ENCODE data around the gene LGR6. TPM values are rescaled to one million over a fixed set of nuclear protein-coding genes. Genes with fewer than 3 reads are reported as not detected.
A peak's percentile ranks its signal among the peaks of the same experiment; 100 is the strongest.
"Not testable (repeated sequence)": the region's sequence is repeated elsewhere in the genome, so short reads cannot be mapped to it uniquely, and the experiment has no call there.

The LGR6 gene
- total RNA-seq, 2 experiments from 2014 or later, result 0.09 to 0.14 TPM

DNA sequence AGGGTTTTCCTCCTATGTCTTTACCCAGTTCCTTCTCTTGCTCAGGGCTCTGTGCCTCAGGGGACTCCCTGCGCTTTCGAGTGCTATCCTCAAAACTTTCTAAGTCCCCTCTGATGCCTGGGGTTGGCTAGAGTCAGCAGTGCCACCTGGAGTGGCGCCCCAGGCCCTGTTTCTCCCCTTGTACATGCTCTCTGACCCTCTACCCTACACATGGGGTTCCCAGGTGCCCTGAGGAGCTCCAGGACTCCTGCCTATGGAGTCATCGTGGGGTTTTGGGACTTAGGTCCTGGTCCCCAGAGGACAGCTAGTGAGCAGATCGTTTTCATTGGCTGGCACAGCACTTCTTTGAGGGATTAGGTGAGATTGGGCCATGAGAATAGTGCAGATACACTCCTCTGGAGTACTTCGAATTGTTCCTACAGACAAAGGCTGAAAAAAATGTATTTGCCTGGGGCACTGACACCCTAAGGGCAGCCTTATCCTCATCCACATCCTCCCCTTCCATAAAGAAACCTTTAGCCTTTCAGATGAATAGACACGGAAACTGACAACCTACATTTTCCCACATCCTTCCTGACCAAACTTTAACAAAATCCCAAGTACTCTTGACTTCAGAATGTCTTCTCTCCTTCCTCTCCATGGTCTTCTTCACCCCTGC lies 41.5 kb downstream of the LGR6 start:
- POLR2A ChIA-PET, result no interaction called here
- DNase-seq (no peak), ATAC-seq (no peak)
- Mint-ChIP-seq H3K4me1 (peaks cover 2% of the 10 kb centered on the region), H3K27ac (no peak overlapping the region), H3K36me3 (ENCODE audit: low read depth) (no peaks in the 10 kb centered on the region), H3K27me3 (peaks cover 10% of the 10 kb centered on the region), H3K9me3 (ENCODE audit: low read depth) (no peaks in the 10 kb centered on the region), H3K4me3 (no peak overlapping the region)
- CTCF ChIA-PET, result interaction anchor here (0.6 to 2.8 kb wide), 4 partner anchors 8 to 483 kb away, joined by 3 to 11 read pairs (median 3); no protein-coding TSS in a partner anchor
- intact Hi-C loops (cut with DNase I, micrococcal nuclease), result no loop called here

DNA sequence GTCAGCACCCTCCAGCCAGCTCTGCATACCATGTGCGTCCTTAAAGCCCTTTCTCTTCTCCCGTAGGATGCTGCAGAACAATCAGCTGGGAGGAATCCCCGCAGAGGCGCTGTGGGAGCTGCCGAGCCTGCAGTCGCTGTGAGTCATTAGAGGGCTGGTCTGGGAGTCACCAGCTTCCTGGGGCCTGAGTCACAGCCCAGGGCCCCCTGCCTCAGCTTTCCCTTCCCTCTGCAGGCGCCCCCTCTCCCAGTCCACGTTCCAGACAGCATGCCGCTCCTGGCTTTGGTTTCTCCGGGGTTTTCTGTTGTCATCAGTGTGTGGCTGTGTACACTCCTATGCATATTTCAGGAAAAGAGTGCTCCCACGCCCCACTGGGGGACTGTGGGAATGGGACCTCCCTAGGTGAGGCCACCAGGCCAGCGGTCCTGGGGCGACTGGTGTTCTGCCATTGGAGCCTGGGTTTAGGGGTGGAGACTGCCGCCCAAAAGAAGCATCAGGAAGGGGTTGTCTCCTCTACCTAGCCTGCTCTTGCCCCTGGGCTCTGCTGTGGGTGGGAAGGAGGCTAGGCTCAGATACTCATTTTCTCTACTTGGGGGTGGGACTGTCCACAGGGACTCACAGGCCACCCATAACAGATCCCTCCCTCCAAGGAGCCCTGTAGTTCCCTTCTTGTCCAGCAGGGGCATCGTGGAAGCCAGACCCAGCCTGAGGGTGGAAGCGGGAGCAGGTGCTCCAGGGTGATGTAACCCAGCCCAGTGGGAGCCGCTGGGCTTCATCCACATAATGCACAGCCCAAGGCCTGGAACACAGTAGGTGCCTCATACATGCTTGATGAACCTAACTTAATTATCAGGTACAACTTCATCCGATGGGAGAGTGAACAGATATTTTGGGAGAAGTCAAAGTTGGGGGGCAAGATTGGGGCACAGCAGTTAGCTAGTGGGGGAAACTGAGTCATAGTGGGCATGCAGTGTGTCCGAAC lies 42.5 kb downstream of the LGR6 start:
- no peak overlapping the region for H3K4me3 Mint-ChIP-seq
- ChIA-PET CTCF (interaction anchor here (0.7 to 2.8 kb wide), 7 partner anchors 7 to 93 kb away, joined by 3 to 11 read pairs (median 3); partner anchors contain the start of gene LGR6), POLR2A (no interaction called here)
- no peaks in the 10 kb centered on the region for H3K36me3 Mint-ChIP-seq (ENCODE audit: low read depth)
- DNase-seq (peak; percentile 84), ATAC-seq (peak; percentile 89)
- intact Hi-C loops (cut with DNase I, micrococcal nuclease), result loop anchor here in 1 of 2 experiments (2.0 kb wide), 1 partner anchor 51 kb away; no protein-coding TSS in a partner anchor
- H3K4me1 Mint-ChIP-seq, result peaks cover 2% of the 10 kb centered on the region
- H3K27me3 Mint-ChIP-seq, result peaks cover 12% of the 10 kb centered on the region
- no peaks in the 10 kb centered on the region for H3K9me3 Mint-ChIP-seq (ENCODE audit: low read depth)
- H3K27ac Mint-ChIP-seq, result no peak overlapping the region

DNA sequence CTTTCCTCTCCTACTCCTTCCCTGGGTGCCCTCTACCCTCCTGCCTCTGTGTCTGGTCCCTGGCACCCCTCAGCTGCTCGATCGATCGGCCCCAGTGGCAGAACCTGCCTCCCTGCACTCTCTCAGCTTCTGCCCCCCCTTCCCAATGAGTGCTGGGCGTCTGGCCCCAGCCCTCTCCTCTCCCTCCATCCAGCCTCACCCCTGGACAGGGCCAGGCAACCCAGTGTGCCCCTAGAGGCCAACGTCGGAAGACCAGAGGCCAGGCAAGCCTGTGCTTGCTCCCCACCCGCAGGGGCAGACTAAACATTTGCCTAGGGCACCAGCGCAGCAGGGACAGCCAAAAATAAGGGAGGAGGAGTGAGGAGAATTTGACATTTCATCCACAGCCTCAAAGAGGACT lies 43.5 kb downstream of the LGR6 start:
- intact Hi-C loops (cut with DNase I, micrococcal nuclease), result loop anchor here in 1 of 2 experiments (2.0 kb wide), 1 partner anchor 52 kb away; no protein-coding TSS in a partner anchor
- Mint-ChIP-seq H3K4me3 (no peak overlapping the region), H3K27ac (no peak overlapping the region), H3K36me3 (ENCODE audit: low read depth) (no peaks in the 10 kb centered on the region), H3K27me3 (peaks cover 12% of the 10 kb centered on the region), H3K4me1 (peaks cover 2% of the 10 kb centered on the region), H3K9me3 (ENCODE audit: low read depth) (no peaks in the 10 kb centered on the region)
- peak; percentile 67 for DNase-seq
- ATAC-seq, result peak; percentile 85
- ChIA-PET POLR2A (no interaction called here), CTCF (interaction anchor here (0.7 to 2.8 kb wide), 10 partner anchors 10 to 745 kb away, joined by 3 to 11 read pairs (median 3); partner anchors contain the start of gene LGR6)

DNA sequence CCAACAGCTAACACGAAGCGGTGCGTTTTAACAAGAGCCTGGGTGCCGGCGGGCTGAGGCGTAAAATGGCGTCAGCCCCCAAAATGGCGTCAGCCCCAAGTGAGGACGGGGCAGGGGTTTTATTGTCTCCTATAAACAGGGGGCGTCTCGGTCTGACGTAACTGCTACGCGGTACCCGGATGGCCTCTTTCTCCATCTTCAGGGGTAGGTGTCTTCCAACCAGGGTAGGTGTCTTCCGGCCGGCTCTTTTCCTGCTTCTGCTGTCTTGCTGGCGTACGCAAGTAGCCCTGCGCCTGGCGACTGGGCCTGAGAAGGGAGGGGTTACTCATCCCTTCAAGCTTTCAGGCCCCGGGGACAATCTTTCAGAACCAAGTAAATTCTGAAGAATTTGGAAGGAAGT lies 45.3 kb downstream of the LGR6 start:
- DNase-seq, result no peak
- ChIA-PET POLR2A (no interaction called here), CTCF (interaction anchor here (1.1 kb wide), 1 partner anchor 51 kb away, joined by 3 read pairs; no protein-coding TSS in a partner anchor)
- Mint-ChIP-seq H3K36me3 (ENCODE audit: low read depth) (no peaks in the 10 kb centered on the region), H3K9me3 (ENCODE audit: low read depth) (no peaks in the 10 kb centered on the region), H3K4me3 (no peak overlapping the region), H3K27ac (no peak overlapping the region), H3K27me3 (peaks cover 12% of the 10 kb centered on the region), H3K4me1 (peaks cover 2% of the 10 kb centered on the region)
- intact Hi-C loops (cut with DNase I, micrococcal nuclease), result no loop called here
- no peak for ATAC-seq

DNA sequence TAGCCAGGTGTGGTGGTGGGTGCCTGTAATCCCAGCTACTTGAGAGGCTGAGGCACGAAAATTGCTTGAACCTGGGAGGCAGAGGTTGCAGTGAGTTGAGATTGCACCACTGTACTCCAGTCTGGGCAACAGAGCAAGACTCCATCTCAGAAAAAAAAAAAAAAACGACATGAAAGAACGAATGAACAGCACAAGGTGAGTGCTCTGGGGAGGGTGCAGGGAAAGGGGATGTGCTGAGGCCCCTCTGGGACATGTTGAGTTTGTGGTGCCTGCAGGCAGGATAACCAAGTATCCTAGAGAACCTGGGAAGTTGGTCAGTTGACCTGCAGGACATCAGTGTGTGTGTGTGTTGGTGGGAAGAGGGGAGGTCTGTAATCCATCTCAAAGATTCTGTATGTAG lies 46.6 kb downstream of the LGR6 start:
- H3K27ac Mint-ChIP-seq; H3K36me3 Mint-ChIP-seq (ENCODE audit: low read depth); POLR2A ChIA-PET; ATAC-seq; H3K4me3 Mint-ChIP-seq; H3K9me3 Mint-ChIP-seq (ENCODE audit: low read depth); intact Hi-C loops (cut with DNase I, micrococcal nuclease); DNase-seq; H3K4me1 Mint-ChIP-seq: not testable (repeated sequence)
- CTCF ChIA-PET, result interaction anchor here (0.6 to 0.7 kb wide), 2 partner anchors 76 to 172 kb away, joined by 3 read pairs; no protein-coding TSS in a partner anchor
- H3K27me3 Mint-ChIP-seq, result peaks cover 12% of the 10 kb centered on the region

DNA sequence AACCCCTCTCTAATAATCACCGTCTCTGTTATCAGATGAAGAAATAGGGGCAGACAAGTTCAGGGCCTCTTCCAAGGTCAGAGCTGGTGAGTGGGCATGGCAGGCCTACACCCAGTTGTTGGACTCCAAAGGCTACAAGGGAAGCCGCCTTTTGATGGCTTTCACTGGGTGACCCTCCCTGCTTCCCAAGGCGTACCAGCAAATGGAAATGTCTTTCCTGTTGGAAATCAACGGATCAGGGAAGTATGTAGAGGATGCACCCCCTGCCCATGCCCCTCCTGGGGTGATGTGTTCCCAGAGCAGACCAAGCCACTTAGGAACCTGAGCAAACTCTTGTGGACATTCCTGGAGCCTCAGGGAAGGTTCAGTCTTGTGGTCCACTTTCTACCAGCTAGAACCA lies 47.4 kb downstream of the LGR6 start:
- Mint-ChIP-seq H3K36me3 (ENCODE audit: low read depth) (no peaks in the 10 kb centered on the region), H3K4me1 (peaks cover 2% of the 10 kb centered on the region), H3K27ac (no peak overlapping the region), H3K9me3 (ENCODE audit: low read depth) (no peaks in the 10 kb centered on the region), H3K27me3 (peaks cover 12% of the 10 kb centered on the region), H3K4me3 (no peak overlapping the region)
- ChIA-PET CTCF (interaction anchor here (0.7 kb wide), 1 partner anchor 76 kb away, joined by 3 read pairs; no protein-coding TSS in a partner anchor), POLR2A (no interaction called here)
- intact Hi-C loops (cut with DNase I, micrococcal nuclease), result no loop called here
- no peak for ATAC-seq
- DNase-seq, result no peak

DNA sequence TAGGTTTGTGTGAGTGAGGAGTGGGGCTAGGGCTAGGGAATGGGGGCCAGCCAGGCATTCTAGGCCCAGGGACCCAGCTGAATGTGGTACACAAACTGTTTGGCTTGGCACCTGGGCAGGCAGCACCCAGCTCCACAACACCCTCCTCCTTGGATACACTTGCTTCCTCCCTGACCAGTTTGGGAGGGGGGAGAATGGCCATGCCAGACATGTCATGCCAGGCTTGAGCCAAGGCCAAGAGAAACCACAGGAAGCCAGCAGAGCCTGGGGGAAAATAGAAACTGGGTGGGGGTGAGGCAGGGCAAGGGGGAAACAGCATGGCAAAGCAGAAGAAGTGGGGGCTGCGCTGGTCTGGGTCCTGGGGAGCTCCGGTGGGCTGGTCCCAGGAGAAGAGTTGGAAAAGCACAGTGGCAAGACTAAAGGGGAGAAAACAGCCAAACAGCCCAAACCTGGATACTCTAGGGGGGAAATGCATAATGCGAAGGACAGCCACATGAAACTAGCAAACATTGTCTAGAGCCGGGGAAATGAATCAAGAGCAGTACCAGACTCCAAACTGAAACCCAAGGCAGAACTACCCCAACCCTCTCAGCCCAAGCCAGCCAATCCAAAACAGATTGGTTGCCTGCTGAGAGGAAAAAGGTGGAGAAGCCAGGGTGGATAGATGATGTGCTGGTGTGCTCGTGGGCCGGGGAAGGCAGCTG lies 47.9 kb downstream of the LGR6 start:
- Mint-ChIP-seq H3K27me3 (peaks cover 8% of the 10 kb centered on the region), H3K4me3 (no peak overlapping the region), H3K4me1 (peaks cover under 1% of the 10 kb centered on the region), H3K9me3 (ENCODE audit: low read depth) (no peaks in the 10 kb centered on the region), H3K36me3 (ENCODE audit: low read depth) (no peaks in the 10 kb centered on the region), H3K27ac (no peak overlapping the region)
- CTCF ChIA-PET, result interaction anchor here (0.8 to 1.1 kb wide), 4 partner anchors 48 to 975 kb away, joined by 3 read pairs; partner anchors contain the start of gene LGR6
- intact Hi-C loops (cut with DNase I, micrococcal nuclease), result no loop called here
- POLR2A ChIA-PET, result no interaction called here
- ATAC-seq, result no peak
- no peak for DNase-seq

DNA sequence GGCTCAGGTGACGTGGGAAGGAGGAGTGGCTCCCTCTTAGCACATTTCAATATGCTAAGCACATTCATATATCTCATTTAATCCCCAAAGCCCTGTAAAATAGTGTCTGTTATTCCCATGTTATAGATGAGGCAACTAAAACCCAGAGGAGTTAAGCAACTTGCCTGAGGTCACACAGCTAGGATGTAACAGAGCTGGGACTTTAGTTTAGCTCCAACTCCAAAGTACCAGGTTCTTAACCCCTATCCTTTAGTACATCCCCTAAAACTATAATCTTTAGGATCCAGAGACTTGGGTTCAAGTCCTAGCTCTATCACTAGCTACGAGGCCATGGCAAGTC lies 48.5 kb downstream of the LGR6 start:
- ATAC-seq, result no peak
- Mint-ChIP-seq H3K9me3 (ENCODE audit: low read depth) (no peaks in the 10 kb centered on the region), H3K27ac (no peak overlapping the region), H3K4me3 (no peak overlapping the region), H3K27me3 (peaks cover 6% of the 10 kb centered on the region), H3K36me3 (ENCODE audit: low read depth) (no peaks in the 10 kb centered on the region), H3K4me1 (no peaks in the 10 kb centered on the region)
- intact Hi-C loops (cut with DNase I, micrococcal nuclease), result no loop called here
- DNase-seq, result no peak
- ChIA-PET POLR2A (no interaction called here), CTCF (interaction anchor here (0.8 to 1.1 kb wide), 4 partner anchors 48 to 975 kb away, joined by 3 read pairs; partner anchors contain the start of gene LGR6)

DNA sequence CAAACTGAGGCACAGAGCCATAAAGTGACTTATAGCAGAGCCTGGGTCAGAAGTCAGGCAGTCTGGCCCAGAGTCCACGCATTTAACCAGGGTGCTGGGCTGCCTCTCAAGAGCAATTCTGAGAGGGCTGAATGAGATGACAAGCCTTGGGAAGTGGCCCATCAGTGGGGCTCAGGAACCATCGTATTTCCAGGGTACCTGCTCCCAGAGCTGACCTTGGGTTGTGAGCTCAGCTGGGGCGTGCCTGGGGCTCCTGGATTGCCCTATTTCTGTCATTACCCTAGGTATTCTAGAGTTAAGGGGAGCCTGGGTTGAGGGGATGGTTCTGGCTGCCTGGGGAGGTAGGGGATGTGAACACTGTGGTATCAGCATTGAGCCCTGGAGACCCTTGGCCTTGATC lies 49.4 kb downstream of the LGR6 start:
- DNase-seq (no peak), ATAC-seq (no peak)
- Mint-ChIP-seq H3K4me3 (no peak overlapping the region), H3K36me3 (ENCODE audit: low read depth) (no peaks in the 10 kb centered on the region), H3K9me3 (ENCODE audit: low read depth) (no peaks in the 10 kb centered on the region), H3K27ac (no peak overlapping the region), H3K4me1 (no peaks in the 10 kb centered on the region), H3K27me3 (peaks cover 2% of the 10 kb centered on the region)
- POLR2A ChIA-PET, result no interaction called here
- CTCF ChIA-PET, result interaction anchor here (0.9 kb wide), 1 partner anchor 8 kb away, joined by 3 read pairs; no protein-coding TSS in a partner anchor
- intact Hi-C loops (cut with DNase I, micrococcal nuclease), result no loop called here

DNA sequence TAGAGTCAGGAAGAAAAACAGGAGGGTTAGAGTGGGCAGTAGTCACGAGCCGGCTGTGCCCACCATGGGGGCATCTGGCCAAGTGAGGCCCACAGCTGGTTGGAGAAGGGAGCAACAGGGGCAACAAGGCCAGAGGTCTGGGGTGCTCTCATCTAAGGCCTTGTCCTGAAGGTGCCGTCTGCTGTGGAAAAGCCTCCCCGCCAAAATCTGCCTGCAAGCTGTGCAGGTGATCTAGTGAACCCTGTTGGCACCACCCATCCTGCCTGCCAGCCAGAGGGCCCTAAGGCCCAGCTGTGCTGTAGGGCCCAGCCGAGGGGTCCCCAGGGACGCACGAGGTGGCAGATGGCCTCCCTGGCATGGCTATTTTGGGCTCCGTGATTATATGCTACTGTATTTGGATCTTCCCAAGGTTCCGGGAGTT lies 51.3 kb downstream of the LGR6 start:
- H3K36me3 Mint-ChIP-seq (ENCODE audit: low read depth), result no peaks in the 10 kb centered on the region
- ChIA-PET POLR2A (no interaction called here), CTCF (no interaction called here)
- intact Hi-C loops (cut with DNase I, micrococcal nuclease), result no loop called here
- H3K27ac Mint-ChIP-seq, result no peak overlapping the region
- H3K4me1 Mint-ChIP-seq, result no peaks in the 10 kb centered on the region
- peaks cover 5% of the 10 kb centered on the region for H3K27me3 Mint-ChIP-seq
- ATAC-seq (no peak), DNase-seq (no peak)
- no peaks in the 10 kb centered on the region for H3K9me3 Mint-ChIP-seq (ENCODE audit: low read depth)
- H3K4me3 Mint-ChIP-seq, result no peak overlapping the region

DNA sequence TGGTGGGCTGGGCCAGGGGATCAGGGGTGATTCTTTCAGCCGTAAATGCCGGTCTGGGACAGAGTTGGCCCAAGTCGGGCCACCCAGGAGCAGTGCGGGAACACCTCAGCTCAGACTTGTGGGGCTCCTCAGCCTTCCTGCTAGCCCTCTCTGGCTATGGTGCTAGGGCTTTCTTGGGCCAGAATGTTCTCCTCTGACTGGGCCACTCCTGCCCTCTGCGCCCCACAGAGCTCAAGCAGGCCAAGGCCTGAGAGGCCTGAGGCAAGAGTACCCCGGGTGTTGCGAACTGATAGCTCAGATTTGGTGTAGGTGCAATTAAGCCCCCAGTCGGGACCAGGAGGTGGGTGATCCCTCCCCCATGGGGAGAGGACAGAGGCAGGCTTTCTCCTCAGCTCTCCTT lies 51.8 kb downstream of the LGR6 start:
- Mint-ChIP-seq H3K4me1 (no peaks in the 10 kb centered on the region), H3K27me3 (peaks cover 7% of the 10 kb centered on the region), H3K4me3 (no peak overlapping the region), H3K9me3 (ENCODE audit: low read depth) (no peaks in the 10 kb centered on the region), H3K27ac (no peak overlapping the region), H3K36me3 (ENCODE audit: low read depth) (no peaks in the 10 kb centered on the region)
- POLR2A ChIA-PET, result no interaction called here
- no peak for ATAC-seq
- intact Hi-C loops (cut with DNase I, micrococcal nuclease), result no loop called here
- DNase-seq, result no peak
- CTCF ChIA-PET, result no interaction called here
